Thyroid gland (tissue), 4 donors: Measurements from ENCODE around the gene TMEM31. TPM values are rescaled to one million over a fixed set of nuclear protein-coding genes. Genes with fewer than 3 reads are reported as not detected.

Experiments
- DNase-seq, 2 donors: peaks; one replicate each; pipeline ENCODE4 v3.0.0-alpha.2; 2019
- H3K27ac ChIP-seq, 3 donors: fragments of 200-600 bp; sonication (generic); 1 replicate in 2 of 3; 2 replicates in 1 of 3; pipeline ENCODE4 v1.5.1; 2016 to 2019; ENCODE audit warnings: mild to moderate bottlenecking in 1 of 3, moderate library complexity in 1 of 3
- H3K27me3 ChIP-seq: fragments of 200-600 bp; sonication (generic); one replicate; pipeline ENCODE4 v1.5.1; 2019
- H3K36me3 ChIP-seq, 2 donors: fragments of 200-600 bp; sonication (generic); one replicate each; pipeline ENCODE4 v1.5.1; 2016 to 2019
- H3K4me1 ChIP-seq, 2 donors: fragments of 200-600 bp; sonication (generic); one replicate each; pipeline ENCODE4 v1.5.1; 2017 to 2019
- H3K4me3 ChIP-seq, 3 donors: fragments of 200-600 bp; sonication (generic); replicated peaks in 1 of 3; 1 replicate in 2 of 3; 2 replicates in 1 of 3; pipeline ENCODE4 v1.5.1; 2016; ENCODE audit warnings: mild to moderate bottlenecking in 1 of 3
- H3K9me3 ChIP-seq: fragments of 200-600 bp; sonication (generic); one replicate; pipeline ENCODE4 v1.5.1; 2017
- CTCF ChIP-seq, 6 experiments: fragments of 200-600 bp in 3 of 6; fragments of 450-650 bp in 3 of 6; sonication (generic) in 3 of 6; IDR thresholded peaks; one replicate each; pipeline ENCODE4 v1.5.1; 2016 to 2019; ENCODE audit warnings: antibody characterized with exemption in 6 of 6, mild to moderate bottlenecking in 2 of 6, inconsistent platforms in 1 of 6, moderate library complexity in 1 of 6
- POLR2A ChIP-seq, 2 donors: fragments of 450-650 bp; IDR thresholded peaks; one replicate each; pipeline ENCODE4 v1.6.1; 2017; ENCODE audit warnings: antibody characterized with exemption in 2 of 2, mild to moderate bottlenecking in 2 of 2, moderate library complexity in 1 of 2
- WGBS, 2 donors: methylation state at CpG; one replicate each; pipeline ENCODE4 v1.1.5; 2017; 5-methylcytosine and 5-hydroxymethylcytosine counted together
- intact Hi-C: fragments of 100-400 bp; cut with DNase I; formaldehyde crosslinking; loops from one replicate; pipeline ENCODE4 v1.15.1; 2023
- total RNA-seq, 4 donors: library from RNA; depleted of rRNA; stranded (reverse); fragments of >200 nt; gene quantifications; one replicate each; pipeline ENCODE4 v1.2.3, GENCODE V29; 2016

TMEM31 gene, protein sequence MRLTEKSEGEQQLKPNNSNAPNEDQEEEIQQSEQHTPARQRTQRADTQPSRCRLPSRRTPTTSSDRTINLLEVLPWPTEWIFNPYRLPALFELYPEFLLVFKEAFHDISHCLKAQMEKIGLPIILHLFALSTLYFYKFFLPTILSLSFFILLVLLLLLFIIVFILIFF
- not detected for total RNA-seq

DNA sequence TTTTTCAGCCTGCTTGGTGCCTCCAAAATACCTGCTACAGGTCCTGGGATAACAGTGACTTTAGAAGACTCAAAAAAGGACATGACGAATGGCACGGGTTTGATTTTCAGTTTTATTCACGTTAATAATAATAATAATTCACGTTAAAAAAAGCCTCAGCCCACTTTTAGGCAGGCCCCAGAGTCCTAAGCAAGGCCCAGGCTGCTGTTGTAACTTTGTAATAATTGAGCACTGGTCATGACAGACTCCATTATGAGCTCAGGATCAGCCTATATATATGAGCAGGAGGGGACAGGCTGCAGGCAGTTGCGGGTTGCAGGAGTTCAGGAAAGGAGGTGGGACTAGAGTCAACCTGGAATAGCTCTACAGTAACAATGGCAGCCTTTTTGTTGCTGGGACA is at the start of gene TMEM31:
Gene TMEM31 (plus strand): TSS at position 301 of the 400 bp plus-strand sequence. CDS start 1,350 bp downstream, outside the sequence.
- H3K9me3 ChIP-seq = no peaks in the 10 kb centered on the region
- intact Hi-C loops = no loop called here
- H3K27ac ChIP-seq = no peak within 1 kb of the TSS
- DNase-seq = no peak
- 93 to 94% methylated on average over 5 of the region's 5 CpGs for WGBS, 2 donors
- H3K4me1 ChIP-seq = no peaks in the 10 kb centered on the region
- H3K4me3 ChIP-seq = no peak within 1 kb of the TSS
- no peaks in the 10 kb centered on the region for H3K36me3 ChIP-seq
- TF ChIP-seq CTCF (IDR thresholded peaks at IDR 0.05) = no peak
- TF ChIP-seq POLR2A (IDR thresholded peaks at IDR 0.05) = no peak
- no peaks in the 10 kb centered on the region for H3K27me3 ChIP-seq

- TF ChIP-seq CTCF (IDR thresholded peaks at IDR 0.05) (no peak), POLR2A (IDR thresholded peaks at IDR 0.05) (no peak)
- Histone ChIP-seq H3K27me3 (no peaks in the 10 kb centered on the region), H3K27ac (no peak overlapping the region), H3K36me3 (no peaks in the 10 kb centered on the region), H3K4me3 (no peak overlapping the region), H3K9me3 (no peaks in the 10 kb centered on the region), H3K4me1 (no peaks in the 10 kb centered on the region)
- DNase-seq = peak; percentile 48 to 61
- intact Hi-C loops = no loop called here
- 14 to 19% methylated on average over 22 to 23 of the region's 23 CpGs for WGBS, 2 donors
Observed at GRCh38 chrX:103663981-103664762, 46.5 kb upstream of the TMEM31 start.

DNA sequence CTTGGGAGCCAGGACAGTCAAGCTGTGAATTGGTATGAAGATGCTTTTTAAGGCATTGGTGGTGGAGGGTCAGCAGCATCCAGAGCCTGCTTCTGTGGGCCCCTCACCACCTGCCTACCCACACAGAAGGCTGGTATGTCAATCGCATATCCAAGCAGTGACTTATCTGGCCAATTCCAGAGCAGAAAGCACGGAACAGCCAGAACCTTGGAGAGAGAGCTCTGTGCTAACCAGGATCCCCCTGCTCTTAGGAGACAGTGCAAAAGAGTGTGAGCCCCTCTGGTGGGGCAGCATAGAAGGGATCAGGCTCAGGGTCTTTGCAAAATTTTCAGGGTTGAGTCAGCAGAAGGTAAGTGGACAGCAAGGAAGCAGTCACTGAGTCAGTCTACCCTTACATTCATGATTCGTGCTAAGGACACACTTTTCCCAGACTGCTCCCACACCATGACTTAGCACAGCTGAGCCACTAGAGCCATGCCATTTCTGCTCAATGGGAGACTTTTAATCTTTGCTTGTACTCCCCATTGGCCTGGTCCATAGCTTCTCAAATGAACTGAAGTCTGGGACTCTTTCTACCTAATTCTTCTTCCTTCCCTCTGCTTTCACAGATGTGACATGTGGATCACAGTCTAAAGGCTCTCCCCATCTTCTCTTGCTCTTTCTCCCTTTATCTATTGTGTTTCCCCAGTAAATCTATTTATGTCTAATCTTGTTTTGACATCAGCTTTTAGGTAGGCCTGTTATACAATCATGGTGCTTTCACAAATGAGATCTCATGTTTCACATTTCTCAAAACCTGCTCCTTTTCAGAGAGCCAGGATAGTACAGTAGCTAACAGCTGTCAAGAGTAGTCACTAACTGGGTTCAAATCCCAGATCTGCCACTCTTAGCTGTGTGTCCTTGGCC is 44.3 kb upstream of the TMEM31 start:
- TF ChIP-seq POLR2A (IDR thresholded peaks at IDR 0.05) (no peak), CTCF (IDR thresholded peaks at IDR 0.05) (no peak)
- Histone ChIP-seq H3K4me3 (no peak overlapping the region), H3K9me3 (no peaks in the 10 kb centered on the region), H3K27me3 (no peaks in the 10 kb centered on the region), H3K4me1 (no peaks in the 10 kb centered on the region), H3K36me3 (no peaks in the 10 kb centered on the region), H3K27ac (no peak overlapping the region)
- no peak for DNase-seq
- intact Hi-C loops = no loop called here
- WGBS, 2 donors = 89 to 92% methylated on average over 1 to 3 of the region's 3 CpGs

GRCh38 chrX:103669745-103670144 is 41.0 kb upstream of the TMEM31 start:
- no peaks in the 10 kb centered on the region for H3K36me3 ChIP-seq
- no peaks in the 10 kb centered on the region for H3K9me3 ChIP-seq
- no peak for DNase-seq
- H3K4me1 ChIP-seq = no peaks in the 10 kb centered on the region
- WGBS, 2 donors = 76 to 86% methylated on average over 1 of the region's 1 CpG
- intact Hi-C loops = loop anchor here (10.0 kb wide), 1 partner anchor 135 kb away; no protein-coding TSS in a partner anchor
- H3K4me3 ChIP-seq = no peak overlapping the region
- H3K27me3 ChIP-seq = no peaks in the 10 kb centered on the region
- TF ChIP-seq CTCF (IDR thresholded peaks at IDR 0.05) (no peak), POLR2A (IDR thresholded peaks at IDR 0.05) (no peak)
- H3K27ac ChIP-seq = no peak overlapping the region
